ENCODE measurements around the gene MYL4. TPM values are rescaled to one million over a fixed set of nuclear protein-coding genes. Genes with fewer than 3 reads are reported as not detected.
"Not testable (repeated sequence)": the region's sequence is repeated elsewhere in the genome, so short reads cannot be mapped to it uniquely, and the experiment has no call there.

MYL4 gene
- total RNA-seq, 1 experiment from 2014 or later, result 58.4 TPM

DNA sequence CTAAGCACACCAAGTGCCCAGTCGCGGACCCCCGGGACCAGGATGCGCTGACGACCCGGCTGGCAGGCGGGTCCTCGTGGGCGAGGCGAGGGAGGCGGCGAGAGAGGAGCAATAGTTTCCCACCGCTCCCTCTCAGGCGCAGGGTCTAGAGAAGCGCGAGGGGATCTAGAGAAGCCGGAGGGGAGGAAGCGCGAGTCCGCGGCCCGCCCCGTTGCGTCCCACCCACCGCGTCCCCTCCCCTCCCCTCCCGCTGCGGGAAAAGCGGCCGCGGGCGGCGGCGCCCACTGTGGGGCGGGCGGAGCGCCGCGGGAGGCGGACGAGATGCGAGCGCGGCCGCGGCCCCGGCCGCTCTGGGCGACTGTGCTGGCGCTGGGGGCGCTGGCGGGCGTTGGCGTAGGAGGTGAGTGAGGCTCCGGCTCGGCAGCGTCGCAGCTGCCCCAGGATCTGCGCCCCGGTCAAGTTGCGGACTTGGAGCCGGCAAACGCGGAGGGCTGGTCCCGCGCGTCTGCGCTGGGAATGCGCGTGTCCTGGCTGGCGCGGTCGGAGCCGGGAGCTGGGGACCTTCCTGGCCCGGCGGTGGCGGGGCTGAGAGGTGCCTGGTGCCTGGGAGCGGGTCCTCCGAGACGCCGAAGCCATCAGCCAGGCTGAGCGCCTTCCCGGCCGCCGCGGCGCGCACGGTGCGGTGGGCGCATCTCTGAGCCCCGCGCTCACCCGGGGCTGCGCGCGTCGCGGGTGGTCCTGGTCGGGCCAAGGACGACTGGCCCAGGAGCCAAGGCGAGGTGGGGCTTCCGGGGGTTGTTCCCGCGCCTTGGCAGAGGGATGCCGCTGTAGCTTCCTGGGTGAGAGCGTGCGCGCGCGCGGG, 44.6 kb downstream of the MYL4 start, which contains the start of gene ITGB3:
Gene ITGB3, plus strand, starts transcription at position 287 of the 862 bp plus-strand sequence. Its CDS starts 35 bp downstream, at position 322.
- Histone ChIP-seq H3K27ac (peak within 1 kb of the TSS; percentile 72), H3K9me3 (replicated peaks) (no peaks in the 10 kb centered on the region), H3K27me3 (no peaks in the 10 kb centered on the region), H3K4me3 (peak within 1 kb of the TSS; percentile 84), H3K4me1 (peaks cover 26% of the 10 kb centered on the region), H3K36me3 (no peaks in the 10 kb centered on the region)
- peak; percentile 88 for DNase-seq

DNA sequence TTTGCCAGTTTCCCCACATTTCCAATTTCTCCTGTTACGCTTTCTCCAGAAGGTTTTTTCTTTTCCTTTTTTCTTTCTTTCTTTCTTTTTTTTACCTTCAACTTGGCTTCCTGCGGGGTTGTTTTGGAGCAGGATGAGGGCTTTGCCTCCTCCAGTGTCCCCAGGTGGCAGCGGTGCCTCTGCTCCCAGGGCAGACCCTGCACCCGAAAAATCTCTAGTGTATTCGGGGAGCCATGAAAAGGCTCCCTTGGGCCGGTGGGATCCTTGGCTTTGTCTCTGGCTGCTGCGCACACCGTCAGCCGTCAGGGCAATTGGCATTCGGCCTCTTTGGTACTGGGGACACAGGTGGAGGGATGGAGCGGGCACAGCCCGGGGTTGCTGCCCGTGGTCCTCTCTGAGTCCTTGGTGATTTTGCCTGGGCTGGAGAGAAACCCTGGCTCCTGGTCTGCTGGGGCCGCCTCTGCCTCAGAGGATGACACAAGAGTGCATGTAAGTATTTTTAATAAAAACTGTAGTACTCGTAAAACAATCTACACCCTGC, 45.3 kb downstream of the MYL4 start:
- Histone ChIP-seq H3K36me3 (no peaks in the 10 kb centered on the region), H3K4me3 (peak overlapping the region; percentile 84), H3K4me1 (peaks cover 28% of the 10 kb centered on the region), H3K27me3 (no peaks in the 10 kb centered on the region), H3K27ac (peak overlapping the region; percentile 72; the same call in 1 of the 2 replicates), H3K9me3 (replicated peaks) (no peaks in the 10 kb centered on the region)
- DNase-seq, result no peak

DNA sequence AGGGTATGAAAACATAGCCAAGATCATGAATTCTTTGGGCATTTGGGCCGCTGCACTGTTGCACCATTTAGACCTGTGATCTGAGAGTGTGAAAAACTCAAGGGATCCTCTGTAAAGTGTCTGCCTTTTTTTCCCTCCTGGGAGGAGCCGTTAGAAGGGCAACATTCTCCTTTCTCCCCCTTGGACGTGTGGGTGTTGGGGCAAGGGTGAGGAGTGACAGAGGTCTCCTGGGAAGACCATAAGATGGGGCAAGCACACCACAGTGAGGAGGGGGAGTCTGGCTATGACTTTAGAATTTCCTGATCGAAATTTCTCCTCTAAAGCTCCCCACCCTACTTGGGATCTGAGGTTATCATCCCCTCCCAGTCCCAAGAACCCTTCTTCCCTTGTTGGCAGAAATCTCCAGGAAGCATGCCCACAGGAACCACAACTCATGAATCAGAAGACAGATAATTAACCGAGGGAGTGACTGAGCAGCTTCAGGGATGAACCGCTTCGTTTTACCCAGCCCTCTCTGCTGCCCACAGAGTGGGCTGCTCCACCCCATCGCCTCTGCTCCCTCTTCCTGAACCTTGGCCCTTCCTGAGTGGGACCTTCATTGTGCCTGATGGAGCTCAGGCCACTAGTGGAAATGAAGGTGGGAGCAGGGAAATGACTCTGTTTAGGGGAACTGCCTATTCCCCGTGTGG, 48.6 kb downstream of the MYL4 start:
- peak overlapping the region; percentile 15; the same call in 1 of the 2 replicates for H3K27ac ChIP-seq

DNA sequence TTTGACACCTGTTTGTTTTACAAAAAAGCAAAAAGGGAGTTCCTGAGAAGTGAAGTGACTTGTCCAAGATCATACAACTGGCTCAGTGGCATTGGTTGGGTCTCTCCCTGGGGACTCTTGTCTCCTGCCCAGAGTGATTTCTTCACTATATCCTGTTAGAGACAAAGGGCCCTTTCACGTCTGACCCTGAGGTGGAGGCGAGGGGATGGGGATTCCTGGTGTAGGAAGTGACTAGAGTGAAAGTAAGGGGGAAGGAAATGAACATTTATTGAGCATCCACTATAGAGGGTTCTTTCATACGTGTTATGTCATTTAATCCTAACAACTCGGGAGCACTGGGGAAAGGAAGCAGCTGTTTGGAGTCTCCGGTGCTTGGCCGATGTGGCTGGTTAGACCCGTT, 53.4 kb downstream of the MYL4 start:
- Histone ChIP-seq H3K27ac (peak overlapping the region; percentile 23), H3K4me1 (peaks cover 42% of the 10 kb centered on the region), H3K36me3 (no peaks in the 10 kb centered on the region), H3K27me3 (no peaks in the 10 kb centered on the region), H3K4me3 (no peak overlapping the region), H3K9me3 (replicated peaks) (no peaks in the 10 kb centered on the region)
- DNase-seq, result peak; percentile 58 to 86

More for the DNA sequence above, 48.6 kb downstream of the MYL4 start:
- DNase-seq, result peak in 1 of 2 experiments; percentile 65
- H3K36me3 ChIP-seq, result no peaks in the 10 kb centered on the region
- H3K9me3 ChIP-seq (replicated peaks), result no peaks in the 10 kb centered on the region
- no peaks in the 10 kb centered on the region for H3K27me3 ChIP-seq
- no peak overlapping the region for H3K4me3 ChIP-seq
- peaks cover 38% of the 10 kb centered on the region for H3K4me1 ChIP-seq

DNA sequence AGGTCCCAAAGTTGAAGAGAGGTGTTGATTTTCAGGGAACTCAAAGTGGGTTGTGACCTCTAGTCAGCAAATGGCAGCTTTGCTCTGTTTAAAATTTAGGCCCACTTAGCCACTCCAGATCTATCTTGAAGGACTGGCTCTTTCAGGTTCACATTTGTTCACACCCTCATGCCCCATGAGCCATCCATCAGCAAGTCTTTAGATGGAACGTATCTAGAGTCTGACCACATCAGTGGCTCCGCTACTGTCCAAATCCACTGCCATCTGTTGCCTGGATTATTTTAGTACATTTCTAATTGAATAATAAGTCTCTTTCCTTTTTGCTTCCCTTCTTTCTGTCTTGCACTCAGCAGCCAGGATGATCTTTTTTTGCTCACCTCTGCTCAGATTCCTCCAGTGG, 55.0 kb downstream of the MYL4 start:
- Histone ChIP-seq H3K27me3 (no peaks in the 10 kb centered on the region), H3K4me1 (peaks cover 30% of the 10 kb centered on the region), H3K9me3 (replicated peaks) (no peaks in the 10 kb centered on the region), H3K4me3 (no peak overlapping the region), H3K36me3 (no peaks in the 10 kb centered on the region), H3K27ac (no peak overlapping the region)
- peak in 1 of 2 experiments; percentile 46 for DNase-seq

DNA sequence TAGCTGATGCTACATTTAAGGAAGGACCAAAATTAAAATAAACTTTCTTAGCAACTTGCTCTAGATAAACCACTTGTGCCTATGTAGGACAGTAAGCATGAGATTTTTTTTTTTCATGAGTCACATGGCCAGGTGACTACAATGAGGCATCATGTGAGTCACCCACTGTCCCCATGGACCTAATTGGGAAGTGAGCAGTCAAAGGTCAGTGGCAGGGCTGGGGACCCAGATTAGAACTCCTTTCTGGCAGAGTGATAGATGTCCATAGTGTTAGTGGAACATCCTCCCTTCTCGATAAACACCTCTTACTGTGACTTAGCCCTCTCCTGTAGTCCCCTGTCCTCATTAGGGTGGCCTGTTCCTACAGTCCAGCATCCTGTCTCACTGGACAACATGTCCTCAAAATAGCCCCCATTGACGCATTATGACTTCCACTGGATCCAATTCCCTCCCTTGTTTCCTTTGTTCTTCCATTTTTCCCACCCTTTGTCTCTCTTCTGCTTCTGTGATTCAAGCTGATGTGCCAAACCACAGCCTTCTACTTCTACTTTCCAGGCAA, 56.9 kb downstream of the MYL4 start:
- H3K27me3 ChIP-seq, result no peaks in the 10 kb centered on the region
- DNase-seq, result no peak
- H3K4me3 ChIP-seq, result no peak overlapping the region
- H3K27ac ChIP-seq, result no peak overlapping the region
- H3K36me3 ChIP-seq, result no peaks in the 10 kb centered on the region
- peaks cover 30% of the 10 kb centered on the region for H3K4me1 ChIP-seq
- H3K9me3 ChIP-seq (replicated peaks), result no peaks in the 10 kb centered on the region

DNA sequence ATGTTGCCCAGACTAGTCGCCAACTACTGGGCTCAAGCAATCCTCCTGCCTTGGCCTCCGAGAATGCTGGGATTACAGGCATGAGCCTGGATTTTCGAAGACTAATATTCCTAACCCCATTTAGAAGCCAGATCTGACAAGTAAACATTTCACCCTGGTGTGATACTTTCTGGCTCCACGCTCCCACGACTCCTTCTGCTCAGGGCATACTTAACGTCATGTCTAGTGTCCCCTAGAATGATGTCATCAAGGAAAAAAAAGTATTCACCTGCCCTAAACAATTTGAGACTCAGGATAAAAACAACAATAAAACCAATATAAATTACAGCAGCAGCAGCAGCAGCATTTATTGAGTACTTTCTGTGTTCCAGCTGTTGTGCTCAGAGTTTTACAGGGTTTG, 57.6 kb downstream of the MYL4 start:
- Histone ChIP-seq H3K4me1 (peaks cover 30% of the 10 kb centered on the region), H3K27ac (no peak overlapping the region)

DNA sequence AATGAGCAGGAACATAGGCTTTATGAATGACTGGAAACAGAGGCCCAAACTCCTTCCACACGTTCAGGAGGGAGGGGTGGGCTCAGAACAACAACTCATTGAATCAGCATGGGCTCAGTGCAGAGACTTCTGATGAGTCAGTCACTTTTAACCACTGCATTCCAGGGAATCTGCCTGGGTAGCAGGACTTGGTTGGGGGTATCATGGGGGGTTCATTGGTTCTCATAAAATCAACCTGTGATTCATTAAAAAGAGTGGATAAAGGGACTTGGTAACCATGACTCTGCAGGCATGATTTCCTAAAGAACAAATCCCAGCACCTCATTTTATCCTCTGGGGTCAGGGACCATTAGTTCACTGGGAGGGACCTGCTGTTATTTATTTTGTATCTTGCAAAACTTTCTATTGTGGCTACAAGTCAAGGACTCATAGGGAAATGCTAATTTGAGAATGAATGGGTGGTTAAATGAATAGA, 58.2 kb downstream of the MYL4 start:
- Histone ChIP-seq H3K4me1 (peaks cover 25% of the 10 kb centered on the region), H3K36me3 (no peaks in the 10 kb centered on the region), H3K4me3 (no peak overlapping the region), H3K27ac (no peak overlapping the region), H3K9me3 (replicated peaks) (no peaks in the 10 kb centered on the region), H3K27me3 (no peaks in the 10 kb centered on the region)
- DNase-seq, result no peak

More for the DNA sequence above, 57.6 kb downstream of the MYL4 start:
- no peak overlapping the region for H3K4me3 ChIP-seq
- DNase-seq, result no peak
- no peaks in the 10 kb centered on the region for H3K27me3 ChIP-seq
- no peaks in the 10 kb centered on the region for H3K9me3 ChIP-seq (replicated peaks)
- H3K36me3 ChIP-seq, result no peaks in the 10 kb centered on the region

DNA sequence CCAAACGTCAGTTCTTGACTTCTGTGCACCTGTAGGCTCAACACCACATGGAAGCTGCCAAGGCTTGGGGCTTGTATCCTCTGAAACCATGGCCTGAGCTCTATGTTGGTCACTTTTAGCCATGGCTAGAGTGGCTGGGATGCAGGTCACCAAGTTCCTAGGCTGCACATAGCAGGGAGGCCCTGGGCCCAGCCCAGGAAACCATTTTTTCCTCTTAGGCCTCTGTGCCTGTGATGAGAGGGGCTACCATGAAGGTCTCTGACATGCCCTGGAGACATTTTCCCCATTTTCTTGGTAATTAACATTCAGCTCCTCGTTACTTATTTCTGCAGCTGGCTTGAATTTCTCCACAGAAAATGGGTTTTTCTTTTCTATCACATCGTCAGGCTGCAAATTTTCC, 59.8 kb downstream of the MYL4 start:
- not testable (repeated sequence) for H3K4me3 ChIP-seq; H3K9me3 ChIP-seq (replicated peaks); H3K27me3 ChIP-seq; H3K27ac ChIP-seq; H3K36me3 ChIP-seq; DNase-seq
- peaks cover 12% of the 10 kb centered on the region for H3K4me1 ChIP-seq

DNA sequence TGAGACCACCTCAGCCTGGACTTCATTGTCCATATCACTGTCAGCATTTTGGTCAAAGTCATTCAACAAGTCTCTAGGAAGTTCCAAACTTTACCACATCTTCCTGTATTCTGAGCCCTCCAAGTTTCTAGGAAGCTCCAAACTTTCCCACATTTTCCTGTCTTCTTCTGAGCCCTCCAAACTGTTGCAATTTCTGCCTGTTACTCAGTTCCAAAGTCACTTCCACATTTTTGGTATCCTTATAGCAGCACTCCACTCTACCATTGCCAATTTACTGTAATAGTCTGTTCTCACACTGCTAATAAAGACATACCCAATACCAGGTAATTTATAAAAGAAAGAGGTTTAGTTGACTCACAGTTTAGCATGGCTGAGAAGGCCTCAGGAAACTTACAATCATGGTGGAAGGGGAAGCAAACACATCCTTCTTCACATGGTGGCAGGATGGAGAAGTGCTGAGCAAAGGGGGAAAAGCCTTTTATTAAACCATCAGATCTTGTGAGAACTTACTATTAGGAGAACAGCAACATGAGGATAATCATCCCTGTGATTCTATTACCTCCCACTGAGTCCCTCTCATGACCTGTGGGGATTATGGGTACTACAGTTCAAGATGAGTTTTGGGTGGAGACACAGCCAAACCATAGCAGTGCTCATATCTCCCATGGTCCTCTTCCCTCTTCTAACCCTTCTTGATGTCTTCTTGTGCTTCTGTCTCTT, 60.6 kb downstream of the MYL4 start:
- not testable (repeated sequence) for H3K27ac ChIP-seq; H3K9me3 ChIP-seq (replicated peaks); DNase-seq; H3K4me3 ChIP-seq; H3K36me3 ChIP-seq; H3K27me3 ChIP-seq
- peaks cover 11% of the 10 kb centered on the region for H3K4me1 ChIP-seq

DNA sequence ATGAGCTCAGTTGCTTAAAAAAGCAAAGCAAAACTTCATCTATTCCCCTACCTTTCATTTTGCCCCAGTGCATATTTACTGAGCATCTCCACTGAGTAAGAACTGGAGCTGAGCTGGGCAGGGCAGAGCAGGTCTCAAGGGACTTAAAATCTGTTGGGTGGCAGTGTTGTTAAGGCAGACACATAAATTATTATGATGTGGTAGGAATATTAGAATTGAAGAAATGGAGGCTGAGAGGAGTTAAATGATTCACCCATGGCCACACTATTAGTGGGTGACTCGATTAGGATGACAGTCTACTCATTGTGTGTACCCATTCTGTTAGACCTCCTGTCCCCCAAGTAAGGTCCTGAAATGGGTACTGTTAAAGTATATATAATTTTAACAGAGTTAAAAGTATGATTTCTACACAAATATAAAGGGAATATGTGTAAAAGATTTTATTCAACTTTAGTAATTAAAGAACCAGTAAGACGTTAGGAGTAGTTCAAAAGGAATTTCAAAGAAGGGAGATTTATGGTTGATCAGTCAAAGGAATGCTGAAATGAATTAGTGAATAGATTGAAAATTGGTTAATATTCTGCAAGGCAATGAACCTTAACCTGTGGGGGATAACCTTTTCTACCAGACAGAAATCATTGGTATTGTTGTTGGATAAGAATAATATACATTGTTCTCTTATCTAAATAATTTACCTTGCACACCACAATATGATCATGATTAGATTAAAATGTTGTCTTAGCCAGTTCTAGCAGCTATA, 62.0 kb downstream of the MYL4 start:
- no peak overlapping the region for H3K27ac ChIP-seq
- no peak overlapping the region for H3K4me3 ChIP-seq
- peaks cover 18% of the 10 kb centered on the region for H3K4me1 ChIP-seq
- DNase-seq, result no peak
- no peaks in the 10 kb centered on the region for H3K27me3 ChIP-seq
- no peaks in the 10 kb centered on the region for H3K36me3 ChIP-seq
- no peaks in the 10 kb centered on the region for H3K9me3 ChIP-seq (replicated peaks)

DNA sequence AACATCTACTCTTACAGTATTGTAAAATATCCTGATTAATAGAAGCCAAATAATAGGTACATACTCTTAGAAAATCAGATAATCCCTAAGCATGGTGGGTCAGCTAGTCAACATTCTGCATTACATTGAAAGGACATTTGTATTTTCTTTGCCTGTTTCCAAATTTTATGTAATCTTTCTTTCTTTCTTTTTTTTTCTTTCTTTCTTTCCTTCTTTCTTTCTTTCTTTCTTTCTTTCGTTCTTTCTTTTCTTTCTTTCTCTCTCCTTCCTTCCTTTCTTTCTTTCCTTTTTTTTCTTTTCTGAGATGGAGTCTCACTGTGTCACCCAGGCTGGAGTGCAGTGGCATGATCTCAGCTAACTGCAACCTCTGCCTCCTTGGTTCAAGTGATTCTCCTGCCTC, 63.3 kb downstream of the MYL4 start:
- Histone ChIP-seq H3K4me3 (no peak overlapping the region), H3K4me1 (peaks cover 10% of the 10 kb centered on the region), H3K36me3 (no peaks in the 10 kb centered on the region), H3K9me3 (replicated peaks) (no peaks in the 10 kb centered on the region), H3K27ac (no peak overlapping the region), H3K27me3 (no peaks in the 10 kb centered on the region)
- DNase-seq, result no peak

DNA sequence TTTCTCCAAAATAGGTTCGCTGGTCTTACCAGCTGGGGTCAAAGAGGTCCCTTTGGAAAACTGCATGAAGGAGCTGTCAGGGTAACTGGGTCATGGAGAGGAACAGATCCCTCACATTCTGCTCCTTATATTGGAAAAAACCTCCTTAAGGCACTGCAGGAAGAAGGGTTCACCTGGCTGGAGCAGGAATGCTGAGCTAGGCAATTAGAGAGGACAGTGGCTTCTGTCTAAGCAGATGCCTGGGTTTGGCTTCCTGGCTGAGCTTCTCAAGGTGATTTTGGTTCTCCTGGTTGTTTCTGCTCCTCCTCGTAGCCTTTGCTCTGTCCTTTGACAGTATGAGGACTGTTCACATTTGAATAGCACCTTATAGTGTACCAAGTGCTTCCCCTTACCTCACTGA, 64.1 kb downstream of the MYL4 start:
- no peak for DNase-seq
- Histone ChIP-seq H3K4me3 (no peak overlapping the region), H3K27me3 (no peaks in the 10 kb centered on the region), H3K9me3 (replicated peaks) (no peaks in the 10 kb centered on the region), H3K4me1 (peaks cover 12% of the 10 kb centered on the region), H3K36me3 (no peaks in the 10 kb centered on the region), H3K27ac (no peak overlapping the region)

Data from SJCRH30 (cell line).